Measurements from ENCODE around the gene MFAP5.
A peak's percentile ranks its signal among the peaks of the same experiment; 100 is the strongest.

Gene MFAP5

DNA sequence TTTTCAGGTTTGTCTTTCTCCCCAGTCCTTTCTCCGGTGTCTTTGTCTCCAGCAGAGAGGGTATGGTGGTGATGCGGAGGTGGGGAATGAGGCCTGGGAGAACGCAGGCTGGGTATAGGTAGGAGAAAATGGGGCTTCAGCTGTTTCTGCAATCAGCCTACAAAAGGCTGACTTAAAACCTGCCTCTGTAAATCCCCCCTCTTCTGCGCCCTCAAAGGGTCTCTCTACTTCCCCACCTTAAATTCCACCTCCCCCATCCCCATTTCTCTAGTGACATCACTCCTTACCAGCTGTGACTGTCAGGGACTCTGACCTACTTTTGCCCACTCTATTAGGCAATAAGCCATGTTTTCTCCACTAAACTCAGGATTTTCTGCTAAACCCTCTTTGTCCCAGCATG, 27.1 kb upstream of the MFAP5 start:
- TF ChIP-seq, protein P1, sequence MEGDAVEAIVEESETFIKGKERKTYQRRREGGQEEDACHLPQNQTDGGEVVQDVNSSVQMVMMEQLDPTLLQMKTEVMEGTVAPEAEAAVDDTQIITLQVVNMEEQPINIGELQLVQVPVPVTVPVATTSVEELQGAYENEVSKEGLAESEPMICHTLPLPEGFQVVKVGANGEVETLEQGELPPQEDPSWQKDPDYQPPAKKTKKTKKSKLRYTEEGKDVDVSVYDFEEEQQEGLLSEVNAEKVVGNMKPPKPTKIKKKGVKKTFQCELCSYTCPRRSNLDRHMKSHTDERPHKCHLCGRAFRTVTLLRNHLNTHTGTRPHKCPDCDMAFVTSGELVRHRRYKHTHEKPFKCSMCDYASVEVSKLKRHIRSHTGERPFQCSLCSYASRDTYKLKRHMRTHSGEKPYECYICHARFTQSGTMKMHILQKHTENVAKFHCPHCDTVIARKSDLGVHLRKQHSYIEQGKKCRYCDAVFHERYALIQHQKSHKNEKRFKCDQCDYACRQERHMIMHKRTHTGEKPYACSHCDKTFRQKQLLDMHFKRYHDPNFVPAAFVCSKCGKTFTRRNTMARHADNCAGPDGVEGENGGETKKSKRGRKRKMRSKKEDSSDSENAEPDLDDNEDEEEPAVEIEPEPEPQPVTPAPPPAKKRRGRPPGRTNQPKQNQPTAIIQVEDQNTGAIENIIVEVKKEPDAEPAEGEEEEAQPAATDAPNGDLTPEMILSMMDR (IDR thresholded peaks at IDR 0.05; ENCODE audit: low read depth, low read length), result no peak
- no peak overlapping the region for H3K4me3 ChIP-seq (ENCODE audit: low read depth, low read length)
- DNase-seq (ENCODE audit: low read depth, low spot score), result no peak
- in situ Hi-C loops (cut with HindIII; ENCODE audit: low sequenced_read_pairs), result no loop called here

DNA sequence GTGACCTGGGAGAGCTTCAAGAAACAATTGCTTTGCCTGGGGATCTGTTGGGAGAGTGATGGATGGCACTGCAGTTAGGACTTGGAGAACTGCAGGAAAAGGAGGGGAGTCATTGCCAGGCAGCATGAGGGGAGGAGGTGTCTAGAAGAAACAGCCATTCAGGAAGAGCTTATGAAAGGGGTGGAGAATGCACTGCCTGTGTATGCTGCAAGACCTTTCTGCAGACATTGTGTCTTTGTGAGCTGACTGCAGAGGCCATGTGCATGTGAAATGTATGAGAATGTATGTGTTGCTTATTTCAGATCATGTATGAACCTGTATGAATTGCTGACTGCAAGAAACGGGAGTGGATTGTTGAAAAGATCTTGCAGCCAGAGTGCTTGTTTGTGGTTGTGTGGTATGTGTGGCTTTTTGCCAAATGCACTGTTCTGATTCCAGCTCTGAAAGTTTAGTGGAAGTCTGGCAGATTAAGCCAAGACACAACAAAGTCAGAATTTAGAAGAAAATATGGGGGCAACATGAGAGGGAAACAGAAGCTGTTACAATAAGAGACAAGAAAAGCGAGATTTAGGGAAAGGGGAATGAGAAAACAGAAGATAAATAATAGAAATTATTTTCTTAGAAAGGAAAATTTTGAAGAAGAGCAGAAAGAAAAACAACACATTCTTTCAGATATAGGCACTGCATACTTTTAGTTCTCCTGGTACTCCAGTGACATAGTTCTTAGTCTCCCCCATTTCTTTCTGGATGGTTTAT, 25.4 kb upstream of the MFAP5 start:
- DNase-seq (ENCODE audit: low read depth, low spot score), result peak; percentile 92
- in situ Hi-C loops (cut with HindIII; ENCODE audit: low sequenced_read_pairs), result no loop called here
- TF ChIP-seq, protein P1 (IDR thresholded peaks at IDR 0.05; ENCODE audit: low read depth, low read length), result no peak
- H3K4me3 ChIP-seq (ENCODE audit: low read depth, low read length), result no peak overlapping the region

DNA sequence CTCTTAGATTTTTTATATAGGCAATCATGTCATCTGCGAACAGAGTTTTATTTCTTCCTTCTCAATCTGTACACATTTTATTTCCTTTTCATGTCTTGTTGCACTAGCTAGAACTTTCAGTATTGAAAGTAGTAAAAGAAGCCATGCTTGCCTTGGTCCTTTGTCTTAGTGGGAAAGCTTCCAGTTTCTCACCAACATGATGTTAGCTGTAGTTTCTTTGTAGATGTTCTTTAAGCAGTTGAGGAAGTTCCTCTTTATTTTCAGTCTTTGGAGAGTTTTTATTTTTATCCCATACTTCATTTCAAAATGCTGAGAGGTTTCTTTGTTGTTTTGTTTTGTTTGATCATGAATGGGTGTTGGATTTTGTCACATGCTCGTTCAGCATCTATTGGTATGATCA, 22.4 kb upstream of the MFAP5 start:
- in situ Hi-C loops (cut with HindIII; ENCODE audit: low sequenced_read_pairs), result no loop called here
- TF ChIP-seq, protein P1 (IDR thresholded peaks at IDR 0.05; ENCODE audit: low read depth, low read length), result no peak
- H3K4me3 ChIP-seq (ENCODE audit: low read depth, low read length), result no peak overlapping the region
- no peak for DNase-seq (ENCODE audit: low read depth, low spot score)

DNA sequence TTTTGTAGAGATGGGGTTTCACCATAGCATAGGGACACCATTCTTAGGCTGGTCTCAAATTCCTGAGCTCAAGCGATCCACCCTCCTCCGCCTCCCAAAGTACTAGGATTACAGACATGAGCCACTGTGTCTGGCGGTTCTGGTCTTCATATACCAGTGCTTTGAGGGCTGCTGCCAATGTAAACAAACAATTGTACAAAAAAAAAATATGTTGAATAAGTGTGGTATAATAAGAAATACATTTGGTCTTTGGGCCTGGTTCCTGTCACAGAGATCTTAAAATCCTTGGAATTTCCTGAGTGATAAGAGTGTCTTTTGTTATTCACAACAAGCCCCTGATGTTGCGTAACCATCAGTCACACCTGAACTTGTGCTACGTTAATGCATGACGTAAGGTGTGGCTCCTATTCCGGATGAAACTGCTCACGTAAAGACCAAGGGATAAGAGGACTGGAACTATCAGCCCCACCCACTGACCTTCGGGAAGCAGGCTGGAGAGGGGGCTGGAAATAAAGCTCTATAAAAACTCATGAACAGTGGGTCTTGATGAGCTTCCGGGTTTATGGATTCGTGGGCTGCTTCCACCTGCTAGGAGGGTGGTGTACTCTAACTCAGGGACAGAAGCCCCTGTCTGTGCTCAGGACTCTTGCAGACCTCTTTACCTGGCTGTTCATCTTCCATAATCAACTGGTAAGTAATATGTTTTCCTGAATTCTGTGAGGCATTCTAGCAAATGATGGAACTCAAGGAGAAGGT, 18.7 kb upstream of the MFAP5 start:
- in situ Hi-C loops (cut with HindIII; ENCODE audit: low sequenced_read_pairs), result no loop called here
- TF ChIP-seq, protein P1 (IDR thresholded peaks at IDR 0.05; ENCODE audit: low read depth, low read length), result no peak
- peak; percentile 48 for DNase-seq (ENCODE audit: low read depth, low spot score)
- no peak overlapping the region for H3K4me3 ChIP-seq (ENCODE audit: low read depth, low read length)

DNA sequence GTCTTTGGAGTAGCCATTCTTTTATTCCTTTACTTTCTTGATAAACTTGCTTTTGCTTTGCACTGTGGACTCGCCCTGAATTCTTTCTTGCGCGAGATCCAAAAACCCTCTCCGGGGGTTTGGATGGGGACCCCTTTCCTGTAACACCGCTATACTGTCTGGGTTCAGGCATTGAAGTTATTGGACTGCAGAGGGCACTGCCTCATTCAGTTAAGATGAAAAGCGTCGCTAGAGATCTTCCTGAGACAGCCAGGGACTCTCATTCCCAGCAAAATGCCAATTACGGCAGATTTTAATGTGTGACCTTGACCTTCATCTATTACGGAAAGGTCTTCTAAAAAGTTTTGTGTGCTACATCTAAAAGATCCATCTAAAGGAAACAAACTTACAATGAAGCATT, 17.9 kb upstream of the MFAP5 start:
- H3K4me3 ChIP-seq (ENCODE audit: low read depth, low read length), result no peak overlapping the region
- TF ChIP-seq, protein P1 (IDR thresholded peaks at IDR 0.05; ENCODE audit: low read depth, low read length), result peak; percentile 18
- in situ Hi-C loops (cut with HindIII; ENCODE audit: low sequenced_read_pairs), result no loop called here
- DNase-seq (ENCODE audit: low read depth, low spot score), result no peak

DNA sequence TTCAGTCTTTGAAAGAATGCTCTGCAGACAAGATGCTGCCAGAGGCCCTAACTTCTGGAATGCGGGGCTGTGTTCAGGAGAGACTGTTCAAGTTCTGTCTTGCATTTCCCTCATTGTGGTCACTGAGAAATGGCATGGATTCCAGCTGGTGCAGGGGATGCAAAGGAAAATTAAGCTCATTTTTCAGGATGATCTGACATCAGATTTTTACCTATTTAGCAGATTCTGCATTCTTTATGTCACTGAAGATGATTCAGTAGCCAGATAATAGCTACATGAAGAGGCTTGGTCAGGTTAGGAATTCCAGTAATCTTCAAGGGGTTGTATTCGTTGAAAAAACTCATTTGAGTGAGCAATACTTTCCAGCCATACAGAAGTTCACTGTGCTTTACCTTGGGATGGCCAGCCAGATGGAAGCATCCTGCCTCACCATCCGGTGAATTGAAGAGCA, 16.1 kb upstream of the MFAP5 start:
- H3K4me3 ChIP-seq (ENCODE audit: low read depth, low read length), result no peak overlapping the region
- TF ChIP-seq, protein P1 (IDR thresholded peaks at IDR 0.05; ENCODE audit: low read depth, low read length), result no peak
- peak; percentile 39 for DNase-seq (ENCODE audit: low read depth, low spot score)
- in situ Hi-C loops (cut with HindIII; ENCODE audit: low sequenced_read_pairs), result no loop called here

All from astrocyte of the spinal cord (primary cell).